Mucosa of descending colon (tissue), 3 donors: ENCODE data around the gene THBD. TPM values are rescaled to one million over a fixed set of nuclear protein-coding genes. Genes with fewer than 3 reads are reported as not detected.

ENCODE experiments used
- ATAC-seq: fragments of 200-7000 bp; cut with Tn5 transposase; one replicate; pipeline ENCODE4 v1.9.1; 2020; ENCODE audit warnings: mild to moderate bottlenecking, moderate library complexity
- DNase-seq, 3 donors: peaks; one replicate each; pipeline ENCODE4 v3.0.0-alpha.2; 2020
- H3K36me3 ChIP-seq: fragments of 200-600 bp; one replicate; pipeline ENCODE4 v1.8.0; 2021; ENCODE audit warnings: low read depth, mild to moderate bottlenecking
- H3K4me1 ChIP-seq: fragments of 200-600 bp; one replicate; pipeline ENCODE4 v1.8.0; 2021; ENCODE audit warnings: low read depth, mild to moderate bottlenecking
- H3K4me3 ChIP-seq: fragments of 200-600 bp; one replicate; pipeline ENCODE4 v1.8.0; 2021; ENCODE audit warnings: mild to moderate bottlenecking
- H3K9me3 ChIP-seq: fragments of 200-600 bp; one replicate; pipeline ENCODE4 v1.8.0; 2021; ENCODE audit warnings: mild to moderate bottlenecking
- CTCF ChIP-seq: fragments of 200-600 bp; IDR thresholded peaks from one replicate; pipeline ENCODE4 v1.8.0; 2022; ENCODE audit warnings: antibody characterized with exemption, mild to moderate bottlenecking
- intact Hi-C, 2 donors: fragments of 100-400 bp; cut with DNase I in 1 of 2; cut with micrococcal nuclease in 1 of 2; formaldehyde crosslinking; loops; one replicate each; pipeline versions ENCODE4 v1.11.0 to v1.11.1; 2022; cut with DNase I, micrococcal nuclease
- total RNA-seq, 3 donors: library from RNA; stranded (reverse); fragmentation: NEBNext Ultra II Directional in 2 of 3; extraction: Animal tissue kit (Norgen Biotek cat#: 25700) in 2 of 3; gene quantifications; one replicate each; pipeline versions ENCODE4 v1.2.1 to v1.2.4, GENCODE V29; 2021 to 2023
- donor health status: DM: no; HTN: no; CAD: no; lungs with moderate emphysema.
- donor health status: DM: no; HTN: no; CAD: no.
- donor health status: DM: no; HTN: yes; CAD: no.

Gene THBD
- total RNA-seq, 3 donors from 2014 or later, result 1.8 to 8.8 (median 5.9) TPM

GRCh38 chr20:23007886-23008655, 41.4 kb downstream of the THBD start:
- intact Hi-C loops, result no loop called here
- no peaks in the 10 kb centered on the region for H3K9me3 ChIP-seq
- H3K4me1 ChIP-seq, result no peaks in the 10 kb centered on the region
- no peak for TF ChIP-seq CTCF
- DNase-seq, result no peak
- no peak for ATAC-seq
- no peak overlapping the region for H3K4me3 ChIP-seq
- no peaks in the 10 kb centered on the region for H3K36me3 ChIP-seq

GRCh38 chr20:23007462-23007861, 42.0 kb downstream of the THBD start:
- intact Hi-C loops, result no loop called here
- ATAC-seq (no peak), DNase-seq (no peak)
- no peaks in the 10 kb centered on the region for H3K36me3 ChIP-seq
- no peaks in the 10 kb centered on the region for H3K9me3 ChIP-seq
- no peaks in the 10 kb centered on the region for H3K4me1 ChIP-seq
- TF ChIP-seq CTCF, result no peak
- no peak overlapping the region for H3K4me3 ChIP-seq

- H3K4me3 ChIP-seq, result no peak overlapping the region
- no peak for ATAC-seq
- no peaks in the 10 kb centered on the region for H3K4me1 ChIP-seq
- intact Hi-C loops, result no loop called here
- no peaks in the 10 kb centered on the region for H3K9me3 ChIP-seq
- DNase-seq, result no peak
- no peak for TF ChIP-seq CTCF
- H3K36me3 ChIP-seq, result no peaks in the 10 kb centered on the region
These were observed 43.7 kb downstream of the THBD start for GRCh38 chr20:23005776-23006175.

- no peak for TF ChIP-seq CTCF
- ATAC-seq, result no peak
- no peak overlapping the region for H3K4me3 ChIP-seq
These were observed 45.5 kb downstream of the THBD start for GRCh38 chr20:23003881-23004460.

GRCh38 chr20:23003077-23003635, 46.3 kb downstream of the THBD start:
- intact Hi-C loops, result no loop called here
- no peak for TF ChIP-seq CTCF
- no peaks in the 10 kb centered on the region for H3K9me3 ChIP-seq
- H3K4me3 ChIP-seq, result no peak overlapping the region
- DNase-seq, result no peak
- ATAC-seq, result no peak
- H3K36me3 ChIP-seq, result no peaks in the 10 kb centered on the region
- H3K4me1 ChIP-seq, result no peaks in the 10 kb centered on the region

More at GRCh38 chr20:23003881-23004460, 45.5 kb downstream of the THBD start:
- intact Hi-C loops, result no loop called here
- no peaks in the 10 kb centered on the region for H3K4me1 ChIP-seq
- no peaks in the 10 kb centered on the region for H3K36me3 ChIP-seq
- no peaks in the 10 kb centered on the region for H3K9me3 ChIP-seq
- no peak for DNase-seq
